GM19463 (cell line): ENCODE results near the gene ARHGAP28.
"Not testable (repeated sequence)": the region's sequence is repeated elsewhere in the genome, so short reads cannot be mapped to it uniquely, and the experiment has no call there.

Experiments
- ATAC-seq: cut with Tn5 transposase; IDR thresholded peaks from one replicate; pipeline ENCODE4 v1.9.1; 2021; ENCODE audit warnings: mild to moderate bottlenecking, moderate library complexity; ENCODE audit not compliant: unreplicated experiment

The ARHGAP28 gene

GRCh38 chr18:6763524-6763923 is 34.0 kb downstream of the ARHGAP28 start:
- no peak for ATAC-seq

- ATAC-seq: no peak
Observed at GRCh38 chr18:6764382-6764781, 34.9 kb downstream of the ARHGAP28 start.

- no peak for ATAC-seq
Observed at GRCh38 chr18:6773777-6774176, 44.3 kb downstream of the ARHGAP28 start.

- no peak for ATAC-seq
Observed at GRCh38 chr18:6775237-6775636, 45.7 kb downstream of the ARHGAP28 start.

- ATAC-seq: no peak
Observed at GRCh38 chr18:6775702-6776101, 46.2 kb downstream of the ARHGAP28 start.

GRCh38 chr18:6776188-6776587 is 46.7 kb downstream of the ARHGAP28 start:
- no peak for ATAC-seq

GRCh38 chr18:6777509-6777908 is 48.0 kb downstream of the ARHGAP28 start:
- ATAC-seq: no peak

- no peak for ATAC-seq
Observed at GRCh38 chr18:6778459-6779247, 49.1 kb downstream of the ARHGAP28 start.

- no peak for ATAC-seq
Observed at GRCh38 chr18:6781142-6781714, 51.7 kb downstream of the ARHGAP28 start.

- no peak for ATAC-seq
Observed at GRCh38 chr18:6781796-6782195, 52.3 kb downstream of the ARHGAP28 start.

GRCh38 chr18:6782861-6783260 is 53.3 kb downstream of the ARHGAP28 start:
- no peak for ATAC-seq

GRCh38 chr18:6784046-6784445 is 54.5 kb downstream of the ARHGAP28 start:
- no peak for ATAC-seq

- no peak for ATAC-seq
Observed at GRCh38 chr18:6785001-6785400, 55.5 kb downstream of the ARHGAP28 start.

- ATAC-seq: no peak
Observed at GRCh38 chr18:6785411-6785810, 55.9 kb downstream of the ARHGAP28 start.

GRCh38 chr18:6792391-6792790 is 62.9 kb downstream of the ARHGAP28 start:
- no peak for ATAC-seq

GRCh38 chr18:6793455-6793854 is 63.9 kb downstream of the ARHGAP28 start:
- no peak for ATAC-seq

- ATAC-seq: no peak
Observed at GRCh38 chr18:6793986-6794385, 64.5 kb downstream of the ARHGAP28 start.

- ATAC-seq: no peak
Observed at GRCh38 chr18:6795307-6795706, 65.8 kb downstream of the ARHGAP28 start.

- ATAC-seq: no peak
Observed at GRCh38 chr18:6796511-6796910, 67.0 kb downstream of the ARHGAP28 start.

- ATAC-seq: no peak
Observed at GRCh38 chr18:6797171-6797570, 67.7 kb downstream of the ARHGAP28 start.

GRCh38 chr18:6798896-6799295 is 69.4 kb downstream of the ARHGAP28 start:
- no peak for ATAC-seq

- not testable (repeated sequence) for ATAC-seq
Observed at GRCh38 chr18:6800309-6800708, 70.8 kb downstream of the ARHGAP28 start.
